Measurements from ENCODE around the gene CACNG3.
"Not testable (repeated sequence)": the region's sequence is repeated elsewhere in the genome, so short reads cannot be mapped to it uniquely, and the experiment has no call there.

Gene CACNG3

GRCh38 chr16:24297375-24297774 is 41.2 kb downstream of the CACNG3 start:
- Histone ChIP-seq H3K4me1 (ENCODE audit: control insufficient read depth, insufficient read depth, low read length, poor library complexity, severe bottlenecking) (no peaks in the 10 kb centered on the region), H3K4me3 (ENCODE audit: insufficient read depth, low read depth, low read length, poor library complexity, severe bottlenecking) (no peak overlapping the region), H3K27ac (ENCODE audit: insufficient read depth, low read length, poor library complexity, severe bottlenecking) (no peak overlapping the region), H3K36me3 (ENCODE audit: control insufficient read depth, insufficient read depth, low read length) (no peaks in the 10 kb centered on the region), H3K9me3 (ENCODE audit: control insufficient read depth, low read length) (no peaks in the 10 kb centered on the region), H3K27me3 (replicated peaks; ENCODE audit: control insufficient read depth, insufficient read depth, low read length, poor library complexity, severe bottlenecking) (no peaks in the 10 kb centered on the region)
- no peak for DNase-seq

- no peaks in the 10 kb centered on the region for H3K27me3 ChIP-seq (replicated peaks; ENCODE audit: control insufficient read depth, insufficient read depth, low read length, poor library complexity, severe bottlenecking)
- no peak for DNase-seq
- no peaks in the 10 kb centered on the region for H3K4me1 ChIP-seq (ENCODE audit: control insufficient read depth, insufficient read depth, low read length, poor library complexity, severe bottlenecking)
- H3K4me3 ChIP-seq (ENCODE audit: insufficient read depth, low read depth, low read length, poor library complexity, severe bottlenecking) = no peak overlapping the region
- no peaks in the 10 kb centered on the region for H3K9me3 ChIP-seq (ENCODE audit: control insufficient read depth, low read length)
- no peak overlapping the region for H3K27ac ChIP-seq (ENCODE audit: insufficient read depth, low read length, poor library complexity, severe bottlenecking)
- H3K36me3 ChIP-seq (ENCODE audit: control insufficient read depth, insufficient read depth, low read length) = no peaks in the 10 kb centered on the region
Observed at GRCh38 chr16:24298548-24299167, 42.5 kb downstream of the CACNG3 start.

GRCh38 chr16:24300750-24301149 is 44.6 kb downstream of the CACNG3 start:
- H3K4me1 ChIP-seq (ENCODE audit: control insufficient read depth, insufficient read depth, low read length, poor library complexity, severe bottlenecking); H3K9me3 ChIP-seq (ENCODE audit: control insufficient read depth, low read length); DNase-seq; H3K27ac ChIP-seq (ENCODE audit: insufficient read depth, low read length, poor library complexity, severe bottlenecking); H3K27me3 ChIP-seq (replicated peaks; ENCODE audit: control insufficient read depth, insufficient read depth, low read length, poor library complexity, severe bottlenecking); H3K4me3 ChIP-seq (ENCODE audit: insufficient read depth, low read depth, low read length, poor library complexity, severe bottlenecking); H3K36me3 ChIP-seq (ENCODE audit: control insufficient read depth, insufficient read depth, low read length): not testable (repeated sequence)

GRCh38 chr16:24302636-24303035 is 46.5 kb downstream of the CACNG3 start:
- H3K36me3 ChIP-seq (ENCODE audit: control insufficient read depth, insufficient read depth, low read length) = no peaks in the 10 kb centered on the region
- H3K27ac ChIP-seq (ENCODE audit: insufficient read depth, low read length, poor library complexity, severe bottlenecking) = no peak overlapping the region
- no peak overlapping the region for H3K4me3 ChIP-seq (ENCODE audit: insufficient read depth, low read depth, low read length, poor library complexity, severe bottlenecking)
- H3K9me3 ChIP-seq (ENCODE audit: control insufficient read depth, low read length) = no peaks in the 10 kb centered on the region
- DNase-seq = no peak
- no peaks in the 10 kb centered on the region for H3K4me1 ChIP-seq (ENCODE audit: control insufficient read depth, insufficient read depth, low read length, poor library complexity, severe bottlenecking)
- H3K27me3 ChIP-seq (replicated peaks; ENCODE audit: control insufficient read depth, insufficient read depth, low read length, poor library complexity, severe bottlenecking) = no peaks in the 10 kb centered on the region

GRCh38 chr16:24308200-24308599 is 52.1 kb downstream of the CACNG3 start:
- Histone ChIP-seq H3K9me3 (ENCODE audit: control insufficient read depth, low read length) (no peaks in the 10 kb centered on the region), H3K4me1 (ENCODE audit: control insufficient read depth, insufficient read depth, low read length, poor library complexity, severe bottlenecking) (no peaks in the 10 kb centered on the region), H3K4me3 (ENCODE audit: insufficient read depth, low read depth, low read length, poor library complexity, severe bottlenecking) (no peak overlapping the region), H3K27me3 (replicated peaks; ENCODE audit: control insufficient read depth, insufficient read depth, low read length, poor library complexity, severe bottlenecking) (peaks cover 6% of the 10 kb centered on the region), H3K36me3 (ENCODE audit: control insufficient read depth, insufficient read depth, low read length) (no peaks in the 10 kb centered on the region), H3K27ac (ENCODE audit: insufficient read depth, low read length, poor library complexity, severe bottlenecking) (no peak overlapping the region)
- no peak for DNase-seq

GRCh38 chr16:24309258-24310142 is 53.4 kb downstream of the CACNG3 start:
- DNase-seq = no peak
- H3K9me3 ChIP-seq (ENCODE audit: control insufficient read depth, low read length) = no peaks in the 10 kb centered on the region

GRCh38 chr16:24315343-24315742 is 59.2 kb downstream of the CACNG3 start:
- Histone ChIP-seq H3K4me1 (ENCODE audit: control insufficient read depth, insufficient read depth, low read length, poor library complexity, severe bottlenecking) (no peaks in the 10 kb centered on the region), H3K4me3 (ENCODE audit: insufficient read depth, low read depth, low read length, poor library complexity, severe bottlenecking) (no peak overlapping the region), H3K36me3 (ENCODE audit: control insufficient read depth, insufficient read depth, low read length) (no peaks in the 10 kb centered on the region), H3K27me3 (replicated peaks; ENCODE audit: control insufficient read depth, insufficient read depth, low read length, poor library complexity, severe bottlenecking) (no peaks in the 10 kb centered on the region), H3K9me3 (ENCODE audit: control insufficient read depth, low read length) (no peaks in the 10 kb centered on the region), H3K27ac (ENCODE audit: insufficient read depth, low read length, poor library complexity, severe bottlenecking) (no peak overlapping the region)
- no peak for DNase-seq

More at GRCh38 chr16:24309258-24310142, 53.4 kb downstream of the CACNG3 start:
- no peak overlapping the region for H3K4me3 ChIP-seq (ENCODE audit: insufficient read depth, low read depth, low read length, poor library complexity, severe bottlenecking)
- no peaks in the 10 kb centered on the region for H3K36me3 ChIP-seq (ENCODE audit: control insufficient read depth, insufficient read depth, low read length)
- H3K27ac ChIP-seq (ENCODE audit: insufficient read depth, low read length, poor library complexity, severe bottlenecking) = no peak overlapping the region
- no peaks in the 10 kb centered on the region for H3K4me1 ChIP-seq (ENCODE audit: control insufficient read depth, insufficient read depth, low read length, poor library complexity, severe bottlenecking)
- H3K27me3 ChIP-seq (replicated peaks; ENCODE audit: control insufficient read depth, insufficient read depth, low read length, poor library complexity, severe bottlenecking) = peaks cover 6% of the 10 kb centered on the region

- DNase-seq = no peak
- Histone ChIP-seq H3K4me1 (ENCODE audit: control insufficient read depth, insufficient read depth, low read length, poor library complexity, severe bottlenecking) (no peaks in the 10 kb centered on the region), H3K36me3 (ENCODE audit: control insufficient read depth, insufficient read depth, low read length) (no peaks in the 10 kb centered on the region), H3K9me3 (ENCODE audit: control insufficient read depth, low read length) (no peaks in the 10 kb centered on the region), H3K4me3 (ENCODE audit: insufficient read depth, low read depth, low read length, poor library complexity, severe bottlenecking) (no peak overlapping the region), H3K27me3 (replicated peaks; ENCODE audit: control insufficient read depth, insufficient read depth, low read length, poor library complexity, severe bottlenecking) (no peaks in the 10 kb centered on the region), H3K27ac (ENCODE audit: insufficient read depth, low read length, poor library complexity, severe bottlenecking) (no peak overlapping the region)
Observed at GRCh38 chr16:24318680-24319079, 62.5 kb downstream of the CACNG3 start.

GRCh38 chr16:24319126-24319814 is 63.1 kb downstream of the CACNG3 start:
- no peaks in the 10 kb centered on the region for H3K27me3 ChIP-seq (replicated peaks; ENCODE audit: control insufficient read depth, insufficient read depth, low read length, poor library complexity, severe bottlenecking)
- no peaks in the 10 kb centered on the region for H3K36me3 ChIP-seq (ENCODE audit: control insufficient read depth, insufficient read depth, low read length)
- H3K27ac ChIP-seq (ENCODE audit: insufficient read depth, low read length, poor library complexity, severe bottlenecking) = no peak overlapping the region
- no peak for DNase-seq
- H3K9me3 ChIP-seq (ENCODE audit: control insufficient read depth, low read length) = no peaks in the 10 kb centered on the region
- no peaks in the 10 kb centered on the region for H3K4me1 ChIP-seq (ENCODE audit: control insufficient read depth, insufficient read depth, low read length, poor library complexity, severe bottlenecking)
- H3K4me3 ChIP-seq (ENCODE audit: insufficient read depth, low read depth, low read length, poor library complexity, severe bottlenecking) = no peak overlapping the region

GRCh38 chr16:24322106-24322505 is 66.0 kb downstream of the CACNG3 start:
- Histone ChIP-seq H3K4me3 (ENCODE audit: insufficient read depth, low read depth, low read length, poor library complexity, severe bottlenecking) (no peak overlapping the region), H3K36me3 (ENCODE audit: control insufficient read depth, insufficient read depth, low read length) (no peaks in the 10 kb centered on the region), H3K4me1 (ENCODE audit: control insufficient read depth, insufficient read depth, low read length, poor library complexity, severe bottlenecking) (no peaks in the 10 kb centered on the region), H3K27me3 (replicated peaks; ENCODE audit: control insufficient read depth, insufficient read depth, low read length, poor library complexity, severe bottlenecking) (no peaks in the 10 kb centered on the region), H3K27ac (ENCODE audit: insufficient read depth, low read length, poor library complexity, severe bottlenecking) (no peak overlapping the region), H3K9me3 (ENCODE audit: control insufficient read depth, low read length) (no peaks in the 10 kb centered on the region)
- no peak for DNase-seq
